HG03469 (cell line): Measurements from ENCODE around the gene SLC25A12.
A peak's percentile ranks its signal among the peaks of the same experiment; 100 is the strongest.
"Not testable (repeated sequence)": the region's sequence is repeated elsewhere in the genome, so short reads cannot be mapped to it uniquely, and the experiment has no call there.

Experiments used
- ATAC-seq: cut with Tn5 transposase; IDR thresholded peaks from one replicate; pipeline ENCODE4 v1.9.1; 2021; ENCODE audit warnings: mild to moderate bottlenecking, moderate library complexity, moderate number of reproducible peaks; ENCODE audit not compliant: unreplicated experiment

SLC25A12 gene

DNA sequence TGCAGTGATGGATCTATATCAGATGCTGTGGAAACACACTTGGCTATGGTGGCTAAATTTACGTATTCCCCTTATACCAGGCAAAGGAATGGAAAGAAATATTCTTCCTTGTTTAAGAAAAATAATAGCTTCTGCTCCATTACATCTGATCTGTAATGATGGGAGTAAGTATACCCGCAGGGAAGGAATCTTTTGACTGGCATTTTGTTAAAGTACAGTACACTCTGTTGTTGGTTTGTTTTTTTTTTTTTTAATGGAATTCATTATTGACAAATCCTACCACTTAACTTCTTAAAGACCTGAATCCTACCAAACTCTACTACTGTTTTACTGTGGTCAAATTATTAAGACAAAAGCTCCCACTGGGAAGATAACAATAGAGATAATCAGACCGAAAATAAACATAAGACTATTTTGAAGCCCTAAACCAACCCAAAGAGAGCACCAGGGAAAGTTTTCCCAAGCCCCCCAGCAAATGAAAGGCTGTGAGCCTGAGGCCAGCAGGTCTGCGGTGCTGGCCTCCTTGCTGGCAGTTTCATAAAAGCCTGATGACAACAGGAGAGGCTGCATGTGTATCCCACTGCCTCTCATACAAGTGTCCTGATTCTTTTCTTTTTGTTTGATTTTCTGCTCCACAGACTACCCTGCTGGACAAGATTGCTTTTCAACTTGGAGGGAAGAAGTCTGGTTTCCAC lies 101.0 kb downstream of the SLC25A12 start:
- ATAC-seq, result no peak

DNA sequence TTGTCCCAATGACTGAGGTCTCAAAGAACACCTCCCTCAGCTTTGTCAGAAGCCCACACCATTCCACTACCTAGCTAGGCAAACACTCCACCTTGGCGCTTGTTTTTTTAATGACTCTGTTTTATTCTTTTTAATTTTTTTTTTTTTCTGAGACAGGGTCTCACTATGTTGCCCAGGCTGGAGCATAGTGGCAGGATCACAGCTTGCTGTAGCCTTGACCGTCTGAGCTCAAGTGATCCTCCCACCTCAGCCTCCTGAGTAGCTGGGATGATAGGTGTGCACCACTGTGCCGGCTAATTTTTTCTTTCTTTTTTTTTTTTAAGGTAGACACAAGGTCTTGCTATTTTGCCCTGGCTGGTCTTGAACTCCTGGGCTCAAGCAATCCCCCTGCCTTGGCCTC lies 101.9 kb downstream of the SLC25A12 start:
- no peak for ATAC-seq

DNA sequence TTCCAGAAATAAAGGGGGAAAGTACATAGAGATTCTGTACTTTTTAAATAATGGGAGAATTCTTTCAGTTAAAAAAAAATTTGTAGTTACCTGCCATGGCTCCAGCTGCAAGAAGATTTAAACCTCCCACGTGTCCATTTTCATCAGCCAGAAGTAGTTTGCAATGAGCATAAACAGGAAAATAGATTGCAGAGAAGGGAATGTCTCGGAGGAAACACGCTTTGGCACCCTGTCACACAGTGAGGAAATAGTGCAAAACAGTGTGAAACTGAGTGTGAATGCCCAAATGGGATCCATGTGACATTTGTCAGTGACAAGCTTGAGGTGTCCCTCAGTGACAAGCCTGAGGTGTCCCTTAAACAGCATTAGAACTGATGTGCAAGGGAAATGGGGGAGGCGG lies 102.7 kb downstream of the SLC25A12 start:
- no peak for ATAC-seq

DNA sequence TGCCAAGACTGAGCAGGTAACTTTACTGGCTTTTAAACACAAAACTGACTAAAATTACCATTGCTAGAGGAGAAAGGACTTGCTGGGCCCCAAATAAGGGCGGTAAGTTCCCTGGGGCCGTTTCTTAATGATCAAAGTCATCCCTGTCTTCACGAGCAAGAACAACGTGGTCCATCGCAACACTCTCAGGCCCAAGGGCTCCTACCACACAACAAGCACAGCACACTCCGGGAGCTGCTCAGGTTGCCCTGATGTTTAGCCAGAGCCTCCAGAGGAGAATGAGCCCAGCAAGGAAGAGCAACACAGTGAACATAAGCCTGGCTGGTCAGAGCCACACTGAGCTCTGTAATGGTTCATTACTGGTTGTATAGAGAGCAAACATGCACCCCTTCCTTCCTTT lies 104.1 kb downstream of the SLC25A12 start:
- ATAC-seq, result no peak

DNA sequence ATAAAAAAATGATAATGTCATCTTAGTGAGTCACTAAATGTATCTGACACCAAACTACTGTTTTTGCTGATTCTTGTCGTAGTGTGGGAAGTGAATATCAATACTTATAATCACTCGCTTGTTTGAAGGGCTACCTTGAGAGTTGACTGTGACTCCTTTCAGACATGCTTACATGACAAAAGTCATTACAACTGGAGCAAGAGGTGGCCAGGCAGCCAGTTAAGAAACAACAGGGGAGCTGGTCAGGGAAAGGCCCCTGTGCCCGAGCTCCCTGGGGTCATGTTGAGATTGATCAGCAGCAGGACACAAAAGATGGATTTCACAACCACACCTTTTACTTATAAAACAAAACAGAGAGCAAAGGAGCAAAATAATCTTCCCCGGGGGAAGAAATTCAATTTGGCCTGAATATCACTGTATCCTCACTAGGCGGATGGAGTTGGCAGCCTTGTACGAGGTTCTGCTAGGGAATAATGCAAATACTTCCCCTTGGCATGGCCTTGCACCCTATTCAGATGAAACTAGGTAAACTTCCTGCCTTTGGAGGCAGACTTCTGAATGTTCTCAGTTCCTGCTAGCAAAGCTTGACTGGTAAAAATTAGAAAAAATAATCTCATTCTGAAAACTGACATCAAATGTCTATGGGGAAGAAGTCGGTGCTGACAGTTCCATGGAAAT lies 105.6 kb downstream of the SLC25A12 start:
- ATAC-seq, result no peak

DNA sequence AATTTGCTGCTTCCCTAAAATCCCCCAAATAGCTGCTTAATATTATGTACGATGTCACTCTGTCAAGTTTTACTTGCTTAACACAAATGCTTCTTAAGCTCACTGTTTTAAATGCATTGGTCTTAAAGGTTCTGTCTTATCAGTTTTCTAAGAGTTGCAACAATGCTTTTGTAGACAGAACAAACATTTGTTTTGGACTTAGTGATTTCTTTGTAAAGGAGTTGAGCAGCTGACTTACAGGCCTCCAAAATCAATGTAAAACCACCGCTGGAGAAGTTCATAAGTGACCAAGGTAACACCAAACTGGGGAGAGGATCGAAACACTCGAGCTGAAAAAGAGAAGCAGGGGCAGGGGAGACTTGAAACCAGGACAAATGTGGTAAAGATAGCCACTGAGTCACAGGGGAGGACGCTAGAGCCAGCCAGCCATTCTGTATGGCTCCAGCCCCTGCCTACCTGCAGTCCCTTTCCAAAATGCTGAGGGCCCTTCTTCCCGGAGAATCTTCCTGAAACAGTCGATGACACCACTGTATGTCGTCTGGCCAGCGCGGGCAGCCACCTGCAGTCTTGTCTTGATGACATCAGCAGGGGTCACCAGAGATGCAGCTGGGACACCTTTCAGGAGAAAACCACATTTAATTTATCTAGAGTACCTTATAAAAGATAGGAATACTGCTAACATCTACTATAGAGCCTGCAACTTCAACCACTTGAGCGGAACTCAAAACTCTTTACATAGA lies 106.5 kb downstream of the SLC25A12 start:
- ATAC-seq, result no peak

DNA sequence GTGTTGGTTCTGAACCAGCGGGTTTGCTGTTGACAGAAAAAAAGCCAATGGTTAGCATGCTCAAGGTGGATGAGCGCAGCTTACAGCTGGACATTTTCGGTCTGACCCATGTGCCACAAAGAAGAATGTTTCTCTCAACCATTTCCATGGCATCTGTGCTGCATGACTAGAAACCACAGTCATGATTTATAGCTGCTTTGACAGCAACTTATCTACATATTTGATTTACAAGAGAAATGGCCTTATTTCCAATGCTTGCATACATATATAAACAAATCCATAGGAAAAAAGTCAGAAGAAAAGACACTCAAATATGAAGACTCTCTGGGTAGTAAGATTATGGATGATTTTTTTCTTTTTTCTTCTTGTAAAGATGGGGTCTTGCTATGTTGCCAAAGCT lies 108.6 kb downstream of the SLC25A12 start:
- no peak for ATAC-seq

DNA sequence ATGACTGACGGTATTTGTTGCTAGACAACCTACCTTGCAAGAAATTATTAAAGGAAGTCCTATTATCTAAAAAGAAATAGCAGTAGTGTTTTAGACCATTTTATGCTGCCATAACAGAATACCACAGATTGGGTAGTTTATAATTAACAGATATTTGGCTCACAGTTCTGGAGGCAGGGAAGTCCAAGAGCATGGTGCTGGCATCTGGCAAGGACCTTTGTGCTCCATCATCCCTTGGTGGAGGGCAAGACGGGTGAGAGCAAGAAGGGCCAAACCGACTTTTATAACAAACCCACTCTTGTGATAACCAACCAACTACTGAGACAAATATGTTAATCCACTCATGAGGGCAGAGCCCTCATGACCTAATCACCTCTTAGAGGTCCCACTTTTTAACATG lies 115.5 kb downstream of the SLC25A12 start:
- no peak for ATAC-seq

DNA sequence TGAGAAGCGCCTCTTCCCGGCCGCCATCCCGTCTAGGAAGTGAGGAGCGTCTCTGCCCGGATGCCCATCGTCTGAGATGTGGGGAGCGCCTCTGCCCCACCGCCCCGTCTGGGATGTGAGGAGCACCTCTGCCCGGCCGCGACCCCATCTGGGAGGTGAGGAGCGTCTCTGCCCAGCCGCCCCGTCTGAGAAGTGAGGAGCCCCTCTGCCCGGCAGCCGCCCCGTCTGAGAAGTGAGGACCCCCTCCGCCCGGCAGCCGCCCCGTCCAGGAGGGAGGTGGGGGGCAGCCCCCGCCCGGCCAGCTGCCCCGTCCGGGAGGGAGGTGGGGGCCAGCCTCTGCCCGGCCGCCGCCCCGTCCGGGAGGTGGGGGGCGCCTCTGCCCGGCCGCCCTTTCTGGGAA lies 119.5 kb downstream of the SLC25A12 start:
- ATAC-seq, result not testable (repeated sequence)

DNA sequence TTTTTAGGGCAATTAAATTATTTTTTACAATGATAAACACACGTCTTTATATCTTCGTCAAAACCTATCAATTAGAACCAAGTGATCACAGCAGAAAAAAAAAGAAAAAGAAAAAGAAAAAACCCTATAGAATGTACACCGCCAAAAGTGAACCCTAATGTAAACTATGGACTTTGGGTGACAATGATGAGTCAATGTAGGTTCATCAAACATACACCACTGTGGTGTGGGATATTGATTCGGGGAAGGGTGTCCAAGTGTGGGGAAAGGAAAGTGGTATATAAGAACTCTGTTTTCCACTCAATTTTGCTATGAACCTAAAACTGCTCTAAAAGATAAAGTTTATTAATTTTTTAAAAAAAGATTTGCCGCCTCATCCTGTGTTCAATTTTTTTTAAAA lies 121.7 kb downstream of the SLC25A12 start:
- ATAC-seq, result no peak

DNA sequence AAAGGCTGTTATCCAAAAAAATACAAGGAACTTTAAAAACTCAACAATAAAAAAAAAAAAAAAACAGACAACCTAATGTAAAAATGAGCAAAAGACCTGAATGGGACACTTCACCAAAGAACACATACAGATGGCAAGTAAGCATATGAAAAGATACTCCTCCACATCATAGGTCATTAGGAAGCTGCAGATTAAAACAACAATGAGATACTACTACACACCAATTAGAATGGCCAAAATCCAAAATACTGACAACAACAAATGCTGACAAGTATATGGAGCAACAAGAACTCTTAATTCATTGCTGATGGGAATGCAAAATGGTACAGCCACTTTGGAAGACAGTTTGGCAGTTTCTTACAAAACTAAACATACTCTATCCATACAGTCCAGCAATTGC lies 122.6 kb downstream of the SLC25A12 start:
- ATAC-seq, result no peak

DNA sequence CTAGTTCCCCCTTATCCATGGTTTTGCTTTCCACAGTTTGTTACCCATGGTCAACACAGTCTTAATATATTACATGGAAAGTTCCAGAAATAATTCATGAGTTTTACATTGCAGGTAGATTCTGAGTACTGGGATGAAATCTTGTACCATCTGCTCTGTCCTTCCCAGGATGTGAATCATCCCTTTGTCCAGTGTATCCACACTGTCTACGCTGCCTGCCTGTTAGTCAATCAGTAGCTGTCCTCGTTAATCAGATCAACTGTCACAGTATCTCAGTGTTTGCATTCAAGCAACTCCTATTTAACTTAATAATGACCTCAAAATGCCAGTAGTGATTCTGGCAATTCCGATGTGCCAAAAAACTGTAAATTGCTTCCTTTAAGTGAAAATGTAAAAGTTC lies 130.4 kb downstream of the SLC25A12 start:
- ATAC-seq, result no peak

DNA sequence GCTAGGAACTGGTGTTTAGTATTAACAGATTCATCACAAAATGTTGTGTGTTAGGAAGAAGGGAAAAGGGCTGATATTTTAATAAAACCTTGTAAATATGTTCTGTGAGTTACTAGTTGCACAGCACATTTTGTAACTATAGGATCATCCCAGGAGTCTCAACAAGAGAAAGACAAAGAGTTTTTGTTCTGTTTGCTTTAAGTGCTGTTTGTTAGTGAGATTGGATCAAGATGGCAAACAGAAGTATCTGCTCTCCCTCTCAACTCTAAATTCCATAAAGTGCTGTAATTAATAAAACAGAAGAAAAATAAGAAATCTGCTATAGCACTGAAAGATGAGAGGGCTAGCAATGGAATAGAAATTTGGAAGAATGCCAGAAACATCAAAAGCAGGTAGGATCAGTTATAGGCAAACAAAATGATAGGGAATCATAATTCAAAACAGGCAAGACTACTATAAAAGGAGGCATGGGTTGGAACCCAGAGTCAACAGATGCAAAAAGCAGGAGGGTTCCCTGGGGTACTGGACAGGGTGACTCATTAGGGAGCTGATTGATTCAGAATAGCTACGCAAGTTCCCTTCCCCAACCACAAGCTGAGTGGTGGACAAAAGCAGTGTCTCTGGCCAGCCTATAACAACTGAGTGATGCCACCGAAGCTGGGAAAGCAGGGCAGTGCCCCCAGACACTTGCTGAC lies 131.0 kb downstream of the SLC25A12 start:
- ATAC-seq, result no peak

DNA sequence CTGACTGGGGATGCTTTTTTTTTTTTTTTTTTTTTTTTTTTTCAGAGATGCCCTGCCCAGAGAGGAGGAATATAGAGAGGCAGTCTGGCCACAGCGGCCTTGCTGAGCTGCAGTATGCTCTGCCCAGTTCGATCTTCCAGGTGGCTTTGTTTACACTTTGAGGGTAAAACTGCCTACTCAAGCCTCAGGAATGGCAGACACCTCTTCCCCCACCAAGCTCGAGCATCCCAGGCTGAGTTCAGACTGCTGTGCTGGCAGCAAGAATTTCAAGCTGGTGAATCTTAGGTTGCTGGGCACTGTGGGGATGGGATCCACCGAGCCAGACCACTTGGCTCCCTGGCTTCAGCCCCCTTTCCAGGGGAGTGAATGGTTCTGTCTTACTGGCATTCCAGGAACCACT lies 132.9 kb downstream of the SLC25A12 start:
- not testable (repeated sequence) for ATAC-seq

DNA sequence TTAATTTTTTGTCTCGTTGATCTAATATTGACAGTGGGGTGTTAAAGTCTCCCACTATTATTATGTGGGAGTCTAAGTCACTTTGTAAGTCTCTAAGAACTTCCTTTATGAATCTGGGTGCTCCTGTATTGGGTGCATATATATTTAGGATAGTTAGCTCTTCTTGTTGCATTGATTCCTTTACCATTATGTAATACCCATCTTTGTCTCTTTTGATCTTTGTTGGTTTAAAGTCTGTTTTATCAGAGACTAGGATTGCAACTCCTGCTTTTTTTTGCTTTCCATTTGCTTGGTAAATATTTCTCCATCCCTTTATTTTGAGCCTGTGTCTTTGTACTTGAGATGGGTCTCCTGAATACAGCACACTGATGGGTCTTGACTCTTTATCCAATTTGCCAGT lies 135.3 kb downstream of the SLC25A12 start:
- ATAC-seq, result not testable (repeated sequence)

DNA sequence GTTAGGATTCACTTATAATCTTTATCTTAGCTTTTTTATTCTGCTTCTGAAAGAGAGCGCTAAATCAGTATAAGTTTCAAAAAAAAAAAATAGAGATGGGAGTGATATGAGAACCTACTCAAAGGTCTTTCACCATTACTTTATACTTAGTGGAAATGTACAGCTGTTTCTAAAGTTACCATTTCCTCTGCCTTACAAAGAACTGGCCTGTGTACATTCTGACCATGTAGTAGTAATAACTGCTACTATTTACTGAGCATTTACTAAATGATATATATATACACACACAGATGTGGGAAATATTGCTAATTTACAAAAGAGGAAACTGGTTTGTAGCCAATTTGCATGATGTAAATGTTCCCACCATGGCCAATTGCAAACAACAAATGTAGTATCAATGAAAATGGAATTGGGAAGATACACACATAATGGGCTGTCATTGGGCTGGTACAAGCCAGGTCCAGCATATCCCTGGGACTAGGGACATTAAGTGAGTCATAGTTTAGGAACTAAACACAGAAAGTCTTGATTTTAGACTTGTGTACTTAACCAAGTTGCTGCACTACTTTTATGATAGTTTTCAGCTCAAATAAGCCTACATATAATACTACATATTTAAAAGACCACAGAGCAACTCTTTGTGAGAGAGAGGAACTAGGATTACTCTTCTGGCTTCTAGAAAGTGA lies 139.6 kb downstream of the SLC25A12 start:
- ATAC-seq, result no peak

DNA sequence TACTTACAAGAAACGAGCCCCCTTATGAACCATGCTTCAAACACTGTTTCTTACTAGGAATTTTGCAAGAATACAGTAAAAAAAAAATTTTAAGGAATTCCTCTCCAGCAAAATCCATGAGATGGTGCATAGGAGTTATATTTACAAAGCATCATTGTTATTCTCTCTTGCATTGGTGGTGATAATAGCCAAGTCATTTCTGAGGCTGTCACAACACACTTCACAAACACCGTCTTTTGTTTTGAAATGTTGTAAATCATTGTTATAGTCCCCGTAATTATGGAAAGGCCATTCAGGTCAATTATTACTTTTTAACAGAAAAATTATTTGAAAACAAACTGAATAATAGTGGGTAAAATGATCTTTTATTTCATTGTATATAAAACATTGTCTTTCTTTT lies 146.7 kb downstream of the SLC25A12 start:
- ATAC-seq, result no peak

DNA sequence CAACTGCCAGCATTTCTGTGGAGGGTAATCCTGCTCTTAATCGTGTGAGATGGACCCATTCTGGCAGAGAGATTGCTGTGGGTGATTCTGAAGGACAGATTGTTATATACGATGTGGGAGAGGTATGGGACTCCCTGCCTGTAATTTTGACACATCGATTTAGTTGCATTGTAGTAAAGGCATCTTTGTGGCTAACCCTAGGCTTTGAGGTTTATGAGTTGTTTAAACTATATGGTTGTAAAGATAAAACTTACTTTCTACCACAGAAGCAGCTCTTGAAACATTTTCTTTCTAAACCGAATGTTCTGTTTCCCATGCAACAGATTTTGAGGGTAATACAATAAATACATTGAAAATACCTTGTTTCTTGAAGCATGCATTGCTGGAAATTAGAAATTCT lies 148.2 kb downstream of the SLC25A12 start:
- ATAC-seq, result no peak

DNA sequence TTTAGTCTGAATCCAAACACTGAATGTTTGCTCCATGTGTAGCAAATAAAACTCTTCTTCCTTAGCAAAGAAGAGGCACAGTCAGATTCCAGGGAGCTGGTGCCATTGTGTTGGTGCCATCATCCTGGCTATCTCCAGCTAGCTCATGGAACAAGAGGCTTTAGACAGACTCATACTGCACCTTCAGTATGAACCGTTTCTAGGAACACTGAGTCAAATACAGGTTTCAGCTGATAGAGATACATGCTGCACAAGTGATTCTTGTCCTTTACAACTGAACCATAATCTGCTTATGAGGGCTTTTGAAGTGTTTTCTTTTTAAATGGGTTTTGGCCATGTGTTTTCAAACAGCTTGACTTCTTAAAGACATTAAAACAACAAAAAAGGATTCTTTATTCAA lies 148.9 kb downstream of the SLC25A12 start:
- no peak for ATAC-seq

DNA sequence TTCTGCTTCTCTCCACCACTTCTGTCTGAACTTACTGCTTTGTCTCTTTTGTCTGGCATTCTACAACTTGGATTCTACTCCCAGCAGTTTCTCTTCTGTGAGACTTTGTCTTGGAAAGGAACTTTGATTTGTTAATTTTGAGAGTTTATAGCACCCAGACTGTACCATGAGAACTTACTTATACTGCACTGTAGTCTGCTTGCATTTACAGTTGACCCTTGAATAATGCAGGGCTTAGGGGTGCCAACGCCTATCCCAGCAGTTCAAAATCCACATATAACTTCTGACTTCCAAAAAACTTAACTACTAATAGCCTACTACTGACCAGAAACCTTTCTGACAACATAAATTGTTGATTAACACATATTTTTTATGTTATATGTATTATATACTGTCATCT lies 151.3 kb downstream of the SLC25A12 start:
- ATAC-seq, result no peak

DNA sequence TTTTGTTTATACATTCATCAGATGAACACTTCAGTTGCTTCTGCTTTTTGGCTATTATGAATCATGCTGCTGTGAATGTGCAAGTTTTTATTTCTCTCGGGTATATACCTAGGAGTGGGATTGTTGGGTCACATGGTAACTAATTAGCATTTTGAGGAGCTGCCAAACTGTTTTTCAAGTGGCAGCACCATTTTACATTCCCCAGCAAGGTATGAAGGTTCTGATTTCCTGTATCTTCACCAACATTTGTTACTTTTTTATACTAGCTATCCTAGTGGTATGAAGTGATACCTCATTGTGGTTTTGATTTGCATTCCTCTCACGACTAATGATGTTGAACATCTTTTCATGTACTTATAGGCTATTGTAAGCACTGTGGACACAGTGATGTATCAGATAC lies 152.9 kb downstream of the SLC25A12 start:
- ATAC-seq, result peak; percentile 65
